NCI-H1694 (cell line): ENCODE data around the gene GNE.
"Not testable (repeated sequence)": the region's sequence is repeated elsewhere in the genome, so short reads cannot be mapped to it uniquely, and the experiment has no call there.

ENCODE experiments used
- DNase-seq: peaks from one replicate; lab custom pipeline; 2025; lab: John Stamatoyannopoulos, UW

Gene GNE

GRCh38 chr9:36207546-36208012 lies 50.7 kb downstream of the GNE start:
- no peak for DNase-seq

GRCh38 chr9:36207016-36207415 lies 51.2 kb downstream of the GNE start:
- no peak for DNase-seq

GRCh38 chr9:36204906-36205547 lies 53.2 kb downstream of the GNE start:
- DNase-seq = no peak

GRCh38 chr9:36194326-36195000 lies 63.8 kb downstream of the GNE start:
- no peak for DNase-seq

- DNase-seq = no peak
Observed at GRCh38 chr9:36193023-36193422, 65.2 kb downstream of the GNE start.

- DNase-seq = no peak
Observed at GRCh38 chr9:36192196-36192595, 66.1 kb downstream of the GNE start.

- no peak for DNase-seq
Observed at GRCh38 chr9:36191686-36192085, 66.6 kb downstream of the GNE start.

GRCh38 chr9:36191290-36191645 lies 67.0 kb downstream of the GNE start:
- no peak for DNase-seq

GRCh38 chr9:36190388-36191289 lies 67.6 kb downstream of the GNE start, which contains the start of gene CLTA:
CLTA (plus strand) TSS chr9:36190921; CDS start chr9:36191057, 136 bp downstream.
- DNase-seq = peak; percentile 98

- DNase-seq = no peak
Observed at GRCh38 chr9:36189976-36190375, 68.3 kb downstream of the GNE start.

GRCh38 chr9:36188212-36188611 lies 70.0 kb downstream of the GNE start:
- no peak for DNase-seq

- DNase-seq = no peak
Observed at GRCh38 chr9:36187414-36187813, 70.8 kb downstream of the GNE start.

- DNase-seq = not testable (repeated sequence)
Observed at GRCh38 chr9:36180243-36180642, 78.0 kb downstream of the GNE start.

- DNase-seq = no peak
Observed at GRCh38 chr9:36177571-36177970, 80.7 kb downstream of the GNE start.

GRCh38 chr9:36176496-36176895 lies 81.8 kb downstream of the GNE start:
- not testable (repeated sequence) for DNase-seq

- DNase-seq = not testable (repeated sequence)
Observed at GRCh38 chr9:36175209-36175608, 83.0 kb downstream of the GNE start.

GRCh38 chr9:36174731-36175130 lies 83.5 kb downstream of the GNE start:
- no peak for DNase-seq

- DNase-seq = no peak
Observed at GRCh38 chr9:36174271-36174670, 84.0 kb downstream of the GNE start.

GRCh38 chr9:36173861-36174260 lies 84.4 kb downstream of the GNE start:
- DNase-seq = no peak

- no peak for DNase-seq
Observed at GRCh38 chr9:36170531-36170930, 87.7 kb downstream of the GNE start.

- DNase-seq = no peak
Observed at GRCh38 chr9:36169708-36170107, 88.5 kb downstream of the GNE start.

GRCh38 chr9:36169166-36169565 lies 89.1 kb downstream of the GNE start, which contains the start of gene CCIN:
CCIN (plus strand) TSS chr9:36169388; CDS start chr9:36169503, 115 bp downstream.
- no peak for DNase-seq
